HepG2 (cell line): Measurements from ENCODE around the gene AKTIP. TPM values are rescaled to one million over a fixed set of nuclear protein-coding genes. Genes with fewer than 3 reads are reported as not detected.

Source experiments
- DNMT3B ChIP-seq: conservative IDR thresholded peaks from 2 replicates; pipeline ENCODE4 v1.6.1; 2016; ENCODE audit warnings: missing biosample characterization, control low read depth
- FOXO1 ChIP-seq: sonication (generic); formaldehyde crosslinking; IDR thresholded peaks from 2 replicates; pipeline ENCODE4 v1.4.0; 2020; ENCODE audit warnings: missing genetic modification reagents
- NCOR1 ChIP-seq: fragments of 200-600 bp; sonication (generic); IDR thresholded peaks from 2 replicates; pipeline ENCODE4 v1.7.0; 2017; ENCODE audit warnings: antibody characterized with exemption, low read length, borderline replicate concordance
- RARA ChIP-seq: IDR thresholded peaks from 2 replicates; pipeline ENCODE4 v1.6.1; 2016; ENCODE audit warnings: missing genetic modification reagents, missing compliant biosample characterization
- RBM39 ChIP-seq: fragments of 200-400 bp; formaldehyde crosslinking; IDR thresholded peaks from one replicate; pipeline ENCODE4 v1.6.1; 2018; ENCODE audit warnings: antibody characterized with exemption, mild to moderate bottlenecking, low read depth, low read length; ENCODE audit not compliant: poor library complexity, severe bottlenecking
- RFXAP ChIP-seq: sonication (generic); formaldehyde crosslinking; IDR thresholded peaks from 2 replicates; pipeline ENCODE4 v1.4.0; 2020; ENCODE audit warnings: missing genetic modification reagents, borderline replicate concordance
- SIX4 ChIP-seq: sonication (generic); formaldehyde crosslinking; IDR thresholded peaks from 2 replicates; pipeline ENCODE4 v1.4.0; 2020; ENCODE audit warnings: missing genetic modification reagents
- STAG1 ChIP-seq: sonication (generic); formaldehyde crosslinking; IDR thresholded peaks from 2 replicates; pipeline ENCODE4 v1.4.0; 2020; ENCODE audit warnings: missing genetic modification reagents
- TAF15 ChIP-seq: fragments of 200-400 bp; formaldehyde crosslinking; IDR thresholded peaks from one replicate; pipeline ENCODE4 v1.6.1; 2018; ENCODE audit warnings: mild to moderate bottlenecking, low read depth, low read length; ENCODE audit not compliant: poor library complexity, severe bottlenecking
- TEAD3 ChIP-seq: optimal IDR thresholded peaks from 2 replicates; pipeline ENCODE3; 2016; ENCODE audit warnings: borderline replicate concordance
- ZFP1 ChIP-seq: IDR thresholded peaks from 2 replicates; pipeline ENCODE4 v1.6.1; 2016
- ZNF121 ChIP-seq: sonication (generic); formaldehyde crosslinking; IDR thresholded peaks from 2 replicates; pipeline ENCODE4 v1.5.0; 2020; ENCODE audit warnings: mild to moderate bottlenecking, missing genetic modification reagents
- ZNF260 ChIP-seq: sonication (generic); formaldehyde crosslinking; IDR thresholded peaks from 2 replicates; pipeline ENCODE4 v1.4.0; 2020; ENCODE audit warnings: missing genetic modification reagents, low read depth, mild to moderate bottlenecking, borderline replicate concordance
- ZNF326 ChIP-seq: sonication (generic); formaldehyde crosslinking; IDR thresholded peaks from 2 replicates; pipeline ENCODE4 v1.4.0; 2020; ENCODE audit warnings: missing genetic modification reagents, borderline replicate concordance
- ZNF839 ChIP-seq: sonication (generic); formaldehyde crosslinking; IDR thresholded peaks from 2 replicates; pipeline ENCODE4 v1.4.0; 2020; ENCODE audit warnings: missing genetic modification reagents, mild to moderate bottlenecking, borderline replicate concordance
- polyA plus RNA-seq, 8 experiments: library from polyadenylated mRNA; depleted of rRNA in 3 of 8; stranded (reverse) in 7 of 8; unstranded in 1 of 8; fragments of >200 nt; fragmentation: Illumina TruSeq in 4 of 8; extraction: Trizol in 4 of 8; gene quantifications; 2 replicates each; pipeline versions ENCODE4 v1.2.1 to v1.2.3, GENCODE V29; 2011 to 2016; ENCODE audit warnings: low read depth in 4 of 8, missing spikeins in 1 of 8, mixed read lengths in 1 of 8; ENCODE audit not compliant: insufficient read depth in 1 of 8
- total RNA-seq, 5 experiments: library from RNA; depleted of rRNA; stranded (reverse); fragments of >200 nt; fragmentation: Illumina TruSeq; extraction: Trizol; gene quantifications; 2 replicates each; pipeline ENCODE4 v1.2.3, GENCODE V29; 2016; ENCODE audit warnings: low read depth in 1 of 5
- TF ChIP-seq, protein P1 (sequence below): sonication (generic); formaldehyde crosslinking; IDR thresholded peaks from 2 replicates; pipeline ENCODE4 v1.5.1; 2020; ENCODE audit warnings: mild to moderate bottlenecking, moderate library complexity, missing genetic modification reagents
- TF ChIP-seq, protein P2 (sequence below): sonication (generic); formaldehyde crosslinking; IDR thresholded peaks from 2 replicates; pipeline ENCODE4 v1.8.1; 2023; ENCODE audit warnings: mild to moderate bottlenecking, moderate library complexity, missing genetic modification reagents
- TF ChIP-seq, protein P3 (sequence below): sonication (generic); formaldehyde crosslinking; IDR thresholded peaks from 2 replicates; pipeline ENCODE4 v1.4.0; 2020; ENCODE audit warnings: mild to moderate bottlenecking, low read depth, missing genetic modification reagents
- TF ChIP-seq, protein P4 (sequence below): sonication (generic); formaldehyde crosslinking; conservative IDR thresholded peaks from 2 replicates; pipeline ENCODE4 v1.8.0; 2022; ENCODE audit warnings: mild to moderate bottlenecking, moderate library complexity, missing genetic modification reagents
- TF ChIP-seq, protein P5 (sequence below): sonication (generic); formaldehyde crosslinking; IDR thresholded peaks from 2 replicates; pipeline ENCODE4 v1.5.0; 2020; ENCODE audit warnings: missing genetic modification reagents
- TF ChIP-seq, protein P6 (sequence below): sonication (generic); formaldehyde crosslinking; IDR thresholded peaks from 2 replicates; pipeline ENCODE4 v1.8.0; 2022; ENCODE audit warnings: mild to moderate bottlenecking, missing genetic modification reagents; ENCODE audit not compliant: insufficient replicate concordance

AKTIP gene
- total and polyA plus RNA-seq, 2 of the 13 experiments (the other 11 are each of a cell fraction or from before 2014, with no cell fraction given), result 28.8 to 49.0 TPM

DNA sequence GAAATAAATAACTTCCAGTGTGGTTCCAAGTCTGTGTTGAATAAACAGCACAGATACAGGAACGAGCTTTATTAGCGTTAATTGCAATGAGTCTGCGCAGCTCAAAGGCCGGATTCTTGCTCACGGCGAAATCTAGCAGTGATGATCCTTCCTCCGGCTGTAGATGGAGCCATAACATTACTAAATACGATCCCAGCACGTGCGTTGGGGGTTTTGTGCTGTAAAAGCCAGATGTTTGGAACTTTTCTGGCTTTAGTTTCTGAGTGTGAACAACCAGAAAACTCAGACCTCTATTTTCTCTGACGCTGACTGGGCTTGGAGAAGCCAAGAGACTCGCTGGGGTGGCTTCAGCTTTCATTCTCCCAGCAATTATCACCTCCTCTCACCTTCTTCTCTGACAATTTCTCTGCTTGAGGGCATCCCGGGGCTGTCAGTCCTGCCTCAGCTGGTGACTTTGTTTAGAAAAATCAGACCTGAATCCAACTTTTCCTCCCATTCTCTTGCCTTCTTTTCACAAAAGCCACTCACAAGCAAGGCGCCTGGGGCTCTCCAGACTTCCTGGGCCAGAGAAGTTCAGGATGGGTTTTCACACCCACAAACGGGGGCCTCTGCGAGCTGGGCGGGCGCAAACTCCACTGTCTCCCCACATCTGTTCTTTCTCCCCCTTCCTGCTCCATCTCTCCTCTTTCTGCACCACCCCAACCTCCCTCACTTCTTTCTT is 47.1 kb upstream of the AKTIP start (continued):
- TF ChIP-seq, protein P1, sequence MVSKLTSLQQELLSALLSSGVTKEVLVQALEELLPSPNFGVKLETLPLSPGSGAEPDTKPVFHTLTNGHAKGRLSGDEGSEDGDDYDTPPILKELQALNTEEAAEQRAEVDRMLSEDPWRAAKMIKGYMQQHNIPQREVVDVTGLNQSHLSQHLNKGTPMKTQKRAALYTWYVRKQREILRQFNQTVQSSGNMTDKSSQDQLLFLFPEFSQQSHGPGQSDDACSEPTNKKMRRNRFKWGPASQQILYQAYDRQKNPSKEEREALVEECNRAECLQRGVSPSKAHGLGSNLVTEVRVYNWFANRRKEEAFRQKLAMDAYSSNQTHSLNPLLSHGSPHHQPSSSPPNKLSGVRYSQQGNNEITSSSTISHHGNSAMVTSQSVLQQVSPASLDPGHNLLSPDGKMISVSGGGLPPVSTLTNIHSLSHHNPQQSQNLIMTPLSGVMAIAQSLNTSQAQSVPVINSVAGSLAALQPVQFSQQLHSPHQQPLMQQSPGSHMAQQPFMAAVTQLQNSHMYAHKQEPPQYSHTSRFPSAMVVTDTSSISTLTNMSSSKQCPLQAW (CRISPR knock-in tag), result no peak
- TF ChIP-seq, protein P2, sequence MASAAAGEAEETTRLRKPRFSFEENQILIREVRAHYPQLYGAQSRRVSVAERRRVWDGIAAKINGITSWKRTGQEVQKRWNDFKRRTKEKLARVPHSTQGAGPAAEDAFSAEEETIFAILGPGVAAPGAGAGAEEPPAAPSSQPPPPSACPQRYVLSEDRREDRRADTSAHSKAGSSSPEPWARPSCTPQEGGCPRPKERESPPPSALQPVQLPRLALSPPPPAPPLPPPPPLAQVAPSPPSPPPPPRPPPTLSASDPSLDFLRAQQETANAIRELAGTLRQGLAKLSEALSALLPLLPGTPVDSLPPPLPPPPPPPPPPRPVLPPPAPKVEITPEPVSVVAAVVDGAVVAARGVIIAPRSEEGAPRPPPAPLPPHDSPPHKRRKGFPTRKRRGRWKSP (CRISPR knock-in tag), result no peak
- TF ChIP-seq, protein P3, sequence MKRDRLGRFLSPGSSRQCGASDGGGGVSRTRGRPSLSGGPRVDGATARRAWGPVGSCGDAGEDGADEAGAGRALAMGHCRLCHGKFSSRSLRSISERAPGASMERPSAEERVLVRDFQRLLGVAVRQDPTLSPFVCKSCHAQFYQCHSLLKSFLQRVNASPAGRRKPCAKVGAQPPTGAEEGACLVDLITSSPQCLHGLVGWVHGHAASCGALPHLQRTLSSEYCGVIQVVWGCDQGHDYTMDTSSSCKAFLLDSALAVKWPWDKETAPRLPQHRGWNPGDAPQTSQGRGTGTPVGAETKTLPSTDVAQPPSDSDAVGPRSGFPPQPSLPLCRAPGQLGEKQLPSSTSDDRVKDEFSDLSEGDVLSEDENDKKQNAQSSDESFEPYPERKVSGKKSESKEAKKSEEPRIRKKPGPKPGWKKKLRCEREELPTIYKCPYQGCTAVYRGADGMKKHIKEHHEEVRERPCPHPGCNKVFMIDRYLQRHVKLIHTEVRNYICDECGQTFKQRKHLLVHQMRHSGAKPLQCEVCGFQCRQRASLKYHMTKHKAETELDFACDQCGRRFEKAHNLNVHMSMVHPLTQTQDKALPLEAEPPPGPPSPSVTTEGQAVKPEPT (CRISPR knock-in tag), result no peak
- TF ChIP-seq RBM39 (no peak), TAF15 (no peak), ZNF839 (CRISPR knock-in tag) (no peak), ZNF326 (CRISPR knock-in tag) (no peak), STAG1 (CRISPR knock-in tag) (peak; percentile 97), DNMT3B (CRISPR knock-in tag) (no peak), ZFP1 (CRISPR knock-in tag) (no peak), SIX4 (CRISPR knock-in tag) (0 out of 2 replicates have a peak, but pooled peaks have one; percentile 19), ZNF121 (CRISPR knock-in tag) (no peak), RARA (no peak), NCOR1 (no peak), ZNF260 (CRISPR knock-in tag) (no peak), FOXO1 (no peak; the same call in 1 of the 2 replicates), RFXAP (CRISPR knock-in tag) (no peak), TEAD3 (CRISPR knock-in tag) (peak; percentile 60)
- TF ChIP-seq, protein P4, sequence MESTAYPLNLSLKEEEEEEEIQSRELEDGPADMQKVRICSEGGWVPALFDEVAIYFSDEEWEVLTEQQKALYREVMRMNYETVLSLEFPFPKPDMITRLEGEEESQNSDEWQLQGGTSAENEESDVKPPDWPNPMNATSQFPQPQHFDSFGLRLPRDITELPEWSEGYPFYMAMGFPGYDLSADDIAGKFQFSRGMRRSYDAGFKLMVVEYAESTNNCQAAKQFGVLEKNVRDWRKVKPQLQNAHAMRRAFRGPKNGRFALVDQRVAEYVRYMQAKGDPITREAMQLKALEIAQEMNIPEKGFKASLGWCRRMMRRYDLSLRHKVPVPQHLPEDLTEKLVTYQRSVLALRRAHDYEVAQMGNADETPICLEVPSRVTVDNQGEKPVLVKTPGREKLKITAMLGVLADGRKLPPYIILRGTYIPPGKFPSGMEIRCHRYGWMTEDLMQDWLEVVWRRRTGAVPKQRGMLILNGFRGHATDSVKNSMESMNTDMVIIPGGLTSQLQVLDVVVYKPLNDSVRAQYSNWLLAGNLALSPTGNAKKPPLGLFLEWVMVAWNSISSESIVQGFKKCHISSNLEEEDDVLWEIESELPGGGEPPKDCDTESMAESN (CRISPR knock-in tag), result no peak
- TF ChIP-seq, protein P5, sequence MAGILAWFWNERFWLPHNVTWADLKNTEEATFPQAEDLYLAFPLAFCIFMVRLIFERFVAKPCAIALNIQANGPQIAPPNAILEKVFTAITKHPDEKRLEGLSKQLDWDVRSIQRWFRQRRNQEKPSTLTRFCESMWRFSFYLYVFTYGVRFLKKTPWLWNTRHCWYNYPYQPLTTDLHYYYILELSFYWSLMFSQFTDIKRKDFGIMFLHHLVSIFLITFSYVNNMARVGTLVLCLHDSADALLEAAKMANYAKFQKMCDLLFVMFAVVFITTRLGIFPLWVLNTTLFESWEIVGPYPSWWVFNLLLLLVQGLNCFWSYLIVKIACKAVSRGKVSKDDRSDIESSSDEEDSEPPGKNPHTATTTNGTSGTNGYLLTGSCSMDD, result no peak
- TF ChIP-seq, protein P6, sequence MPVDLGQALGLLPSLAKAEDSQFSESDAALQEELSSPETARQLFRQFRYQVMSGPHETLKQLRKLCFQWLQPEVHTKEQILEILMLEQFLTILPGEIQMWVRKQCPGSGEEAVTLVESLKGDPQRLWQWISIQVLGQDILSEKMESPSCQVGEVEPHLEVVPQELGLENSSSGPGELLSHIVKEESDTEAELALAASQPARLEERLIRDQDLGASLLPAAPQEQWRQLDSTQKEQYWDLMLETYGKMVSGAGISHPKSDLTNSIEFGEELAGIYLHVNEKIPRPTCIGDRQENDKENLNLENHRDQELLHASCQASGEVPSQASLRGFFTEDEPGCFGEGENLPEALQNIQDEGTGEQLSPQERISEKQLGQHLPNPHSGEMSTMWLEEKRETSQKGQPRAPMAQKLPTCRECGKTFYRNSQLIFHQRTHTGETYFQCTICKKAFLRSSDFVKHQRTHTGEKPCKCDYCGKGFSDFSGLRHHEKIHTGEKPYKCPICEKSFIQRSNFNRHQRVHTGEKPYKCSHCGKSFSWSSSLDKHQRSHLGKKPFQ (CRISPR knock-in tag), result no peak
